NCI-H345 treated with DMSO at 0.1 percent for 48 hours (cell line): ENCODE data around the gene PGBD2.
"Not testable (repeated sequence)": the region's sequence is repeated elsewhere in the genome, so short reads cannot be mapped to it uniquely, and the experiment has no call there.

Experiments used
- DNase-seq: peaks from one replicate; lab custom pipeline; 2025; ENCODE audit not compliant: unreplicated experiment; lab: John Stamatoyannopoulos, UW

PGBD2 gene

GRCh38 chr1:248886237-248886895 is 19.7 kb upstream of the PGBD2 start:
- no peak for DNase-seq

- not testable (repeated sequence) for DNase-seq
These were observed 16.2 kb upstream of the PGBD2 start for GRCh38 chr1:248889914-248890243.

DNA sequence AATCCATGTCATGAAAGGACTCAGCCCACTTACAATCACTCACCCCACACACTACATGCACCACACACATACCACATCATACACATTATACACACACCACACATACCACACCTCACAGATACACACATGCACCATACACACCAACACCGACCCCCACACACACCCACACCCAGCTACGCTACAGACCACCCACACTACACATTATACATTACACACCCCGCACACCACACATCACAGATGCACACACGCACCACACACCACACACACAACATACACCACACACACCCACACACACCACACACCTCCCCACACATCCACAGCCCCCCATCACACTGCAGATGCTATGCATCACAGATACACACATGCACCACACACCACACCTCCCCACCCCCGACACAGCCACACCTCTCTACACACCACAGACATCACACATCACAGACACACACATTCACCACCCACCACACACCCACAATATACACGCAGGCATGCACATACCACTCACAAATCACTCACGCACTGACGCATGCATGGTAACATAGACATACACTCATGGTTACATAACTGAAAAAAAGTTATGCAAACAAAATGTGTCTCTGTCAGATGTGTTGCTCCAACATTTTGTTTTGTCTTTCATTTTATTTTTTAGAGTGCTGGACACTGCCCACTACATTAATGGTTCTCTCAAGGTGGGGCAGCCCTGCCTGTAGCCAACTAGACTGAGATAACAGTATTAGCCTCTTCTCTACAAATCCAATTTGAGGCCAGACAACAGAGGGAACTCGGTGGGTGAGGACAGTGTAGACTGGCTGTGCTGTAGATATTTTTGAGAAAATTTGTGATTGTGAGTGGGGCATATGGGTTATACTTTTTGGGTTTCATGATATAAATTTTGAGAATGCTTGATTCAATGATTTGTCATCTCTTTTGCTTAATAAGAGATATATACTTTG is 15.2 kb upstream of the PGBD2 start:
- no peak for DNase-seq

GRCh38 chr1:248891758-248892157 is 14.3 kb upstream of the PGBD2 start:
- no peak for DNase-seq

DNA sequence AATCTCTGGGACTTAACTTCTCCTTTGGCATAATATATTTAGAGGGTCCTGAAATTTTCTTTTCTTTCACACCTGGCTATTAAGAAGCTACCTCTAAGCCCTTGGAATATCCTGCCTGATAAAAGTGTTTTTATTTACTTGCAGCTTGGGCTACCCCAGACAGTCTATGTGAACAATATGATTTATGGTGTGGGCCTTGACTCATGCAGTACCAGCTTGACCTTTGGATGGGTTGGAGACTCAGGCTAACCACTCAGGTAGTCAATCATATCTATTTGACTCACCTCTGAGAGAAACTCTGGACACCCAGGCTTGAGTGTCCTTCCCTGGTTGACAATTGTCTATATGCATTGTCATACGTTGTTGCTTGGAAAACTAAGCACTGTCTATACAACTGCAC is 13.4 kb upstream of the PGBD2 start:
- DNase-seq = no peak

DNA sequence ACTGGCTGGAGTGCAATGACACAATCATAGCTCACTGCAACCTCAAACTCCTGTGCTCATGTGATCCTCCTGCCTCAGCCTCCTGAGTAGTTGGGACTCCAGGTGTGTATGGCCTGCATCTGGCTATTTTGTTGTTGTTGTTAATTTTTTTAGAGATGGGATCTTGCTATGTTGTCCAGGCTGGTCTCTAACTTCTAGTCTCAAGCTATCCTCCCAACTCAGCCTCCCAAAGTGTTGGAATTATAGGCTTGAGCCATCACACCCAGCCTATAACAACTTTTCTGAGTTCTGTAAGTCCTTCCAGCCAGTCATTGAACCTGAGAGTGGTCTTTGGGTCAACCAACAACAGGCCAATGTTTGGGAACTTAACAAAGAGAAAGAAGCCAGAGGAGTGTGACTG is 11.2 kb upstream of the PGBD2 start:
- DNase-seq = no peak

GRCh38 chr1:248897412-248898337 is 8.4 kb upstream of the PGBD2 start:
- DNase-seq = no peak

GRCh38 chr1:248900637-248901036 is 5.4 kb upstream of the PGBD2 start:
- DNase-seq = no peak

- DNase-seq = no peak
These were observed 4.5 kb upstream of the PGBD2 start for GRCh38 chr1:248901578-248901977.

- DNase-seq = no peak
These were observed 1.4 kb upstream of the PGBD2 start for GRCh38 chr1:248904437-248905216.

DNA sequence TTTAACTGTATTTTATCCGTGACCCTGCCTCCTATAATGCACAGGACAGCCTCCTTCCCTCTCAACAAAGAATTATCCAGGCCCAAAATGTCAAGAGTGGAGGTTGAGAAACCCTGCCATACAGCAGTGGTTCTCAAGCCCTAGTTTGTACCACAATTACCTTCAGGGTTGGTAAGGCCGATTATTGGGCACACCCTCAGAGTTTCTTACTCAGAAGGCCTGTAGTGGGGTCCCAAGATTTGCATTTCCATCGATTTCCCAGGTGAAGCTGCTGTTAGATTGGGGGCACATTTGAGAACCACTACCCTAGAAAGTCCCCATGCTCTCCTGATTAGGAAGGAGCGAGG is 400 bp upstream of the PGBD2 start:
- DNase-seq = no peak

GRCh38 chr1:248906753-248907661 is 972 bp downstream of the PGBD2 start:
- DNase-seq = no peak

DNA sequence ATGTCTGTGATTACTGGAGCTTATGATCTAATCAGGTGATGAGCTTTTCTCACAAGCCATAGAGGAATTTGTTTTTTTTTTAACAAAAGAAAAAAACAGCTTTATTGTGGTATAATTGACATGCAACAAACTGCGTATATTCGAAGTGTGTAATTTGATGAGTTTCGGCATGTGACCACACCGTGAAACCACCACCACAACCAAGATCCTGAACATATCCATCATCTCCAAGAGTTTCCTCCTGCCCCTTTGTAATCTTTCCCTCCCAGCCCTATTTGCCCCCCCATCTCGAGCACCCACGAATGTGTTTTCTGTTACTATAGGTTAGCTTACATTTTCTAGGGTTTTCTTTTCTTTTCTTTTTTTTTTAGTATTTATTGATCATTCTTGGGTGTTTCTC is 4.7 kb downstream of the PGBD2 start:
- no peak for DNase-seq

- no peak for DNase-seq
These were observed 7.9 kb downstream of the PGBD2 start for GRCh38 chr1:248913933-248914332.

DNA sequence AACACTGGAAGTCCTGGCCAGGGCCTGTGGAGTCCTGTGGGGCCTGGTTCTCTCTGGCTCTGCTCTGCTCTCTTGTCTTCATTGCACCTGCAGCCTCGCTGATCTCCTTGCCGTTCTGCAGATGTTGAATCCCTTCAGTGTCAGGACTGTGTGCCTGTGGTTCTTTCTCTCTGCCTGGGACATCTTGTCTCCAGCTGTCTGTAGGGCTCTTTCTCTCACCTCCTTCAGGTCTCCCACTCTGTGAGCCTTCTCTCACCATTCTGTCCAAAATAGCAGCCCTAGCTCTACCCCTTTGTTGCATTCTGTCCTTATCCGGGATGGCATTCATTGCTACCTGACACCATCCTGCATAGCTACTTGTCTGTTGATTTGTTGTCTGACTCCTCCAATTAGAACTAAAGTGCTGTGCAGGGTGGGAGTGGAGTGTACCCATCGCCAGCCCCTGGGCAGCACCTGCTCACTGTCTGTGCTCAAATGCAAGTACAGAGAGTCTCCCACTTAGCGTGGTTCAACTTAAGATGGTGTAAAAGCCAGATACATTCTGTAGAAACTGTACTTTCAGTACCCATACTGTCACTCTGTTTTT is 8.9 kb downstream of the PGBD2 start:
- DNase-seq = no peak

DNA sequence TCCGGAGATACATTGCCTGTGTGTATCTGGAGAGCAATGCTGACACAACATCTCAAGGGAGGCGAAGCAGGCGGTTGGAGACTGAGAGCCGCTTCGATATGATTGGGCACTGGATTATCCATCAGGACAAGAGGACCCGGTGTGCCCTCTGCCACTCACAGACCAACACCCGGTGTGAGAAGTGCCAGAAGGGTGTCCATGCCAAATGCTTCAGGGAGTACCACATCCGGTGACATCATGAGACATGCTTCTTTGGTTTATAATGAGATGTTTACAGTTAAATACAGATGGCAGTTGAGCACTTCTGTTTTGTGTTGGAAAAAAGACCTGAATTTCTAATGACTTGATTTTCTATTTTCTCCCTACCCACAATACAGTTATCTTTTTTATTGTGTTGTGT is 12.1 kb downstream of the PGBD2 start:
- no peak for DNase-seq

DNA sequence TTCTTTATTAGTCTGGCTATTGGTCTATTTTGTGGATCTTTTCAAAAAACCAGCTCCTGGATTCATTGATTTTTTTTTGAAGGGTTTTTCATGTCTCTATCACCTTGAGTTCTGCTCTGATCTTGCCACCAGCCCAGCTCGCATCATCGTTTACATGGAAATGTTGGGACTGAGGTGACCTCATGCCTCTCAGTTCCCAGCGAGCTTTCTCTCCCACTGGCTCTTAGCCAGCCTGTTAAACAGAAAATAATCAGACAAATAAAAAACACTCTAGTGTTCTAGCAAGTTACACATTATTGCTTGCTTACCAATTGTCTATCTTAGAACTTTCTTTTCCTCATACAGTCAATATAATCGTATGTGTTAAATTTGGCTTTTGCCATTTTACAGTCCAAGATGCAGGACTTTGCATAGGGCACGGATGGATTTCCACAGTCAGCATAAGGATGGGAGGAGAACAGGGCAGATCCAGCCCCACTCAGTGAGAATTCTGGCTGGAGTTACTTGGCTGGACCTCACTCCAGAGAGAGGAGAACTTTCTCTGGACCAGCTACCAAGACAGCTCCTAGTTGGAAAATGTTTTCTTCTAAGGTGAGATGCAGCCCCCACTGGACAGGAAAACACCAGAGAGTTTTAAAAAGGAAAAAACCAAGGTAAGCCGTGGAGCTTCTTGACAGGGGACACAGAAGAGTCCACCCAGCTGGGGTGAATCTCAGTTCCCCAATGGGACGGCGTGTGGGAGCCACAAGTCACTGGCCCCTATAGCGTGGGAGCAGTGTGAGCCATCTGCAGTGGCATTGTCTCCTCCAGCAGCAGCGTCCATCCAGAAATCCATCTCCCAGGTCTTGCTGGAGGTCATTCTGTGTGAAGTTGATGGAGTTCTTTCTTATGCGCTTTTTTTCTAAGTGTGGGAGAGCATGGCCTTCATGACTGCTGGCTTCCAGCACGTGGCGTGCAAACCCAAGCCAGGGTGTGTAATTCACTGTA is 17.6 kb downstream of the PGBD2 start:
- no peak for DNase-seq
